A549 treated with DMSO at 1 μM for 4 hours (cell line): Measurements from ENCODE around the gene PEX16. TPM values are rescaled to one million over a fixed set of nuclear protein-coding genes. Genes with fewer than 3 reads are reported as not detected.

ENCODE experiments used
- total RNA-seq: library from RNA; stranded (reverse); fragments of 200-300 nt; extraction: Qiagen RNA extraction; gene quantifications from 5 replicates; pipeline ENCODE4 v1.2.3, GENCODE V29; 2022; ENCODE audit warnings: low read depth

PEX16 gene
- 15.5 to 19.4 TPM (median 17.0 TPM) in 5 replicates for total RNA-seq

GRCh38 chr11:45917623-45918330 lies at the start of gene PEX16:
Gene PEX16, minus strand, starts transcription at chr11:45917877. Its CDS starts 66 bp downstream, at chr11:45917811.

DNA sequence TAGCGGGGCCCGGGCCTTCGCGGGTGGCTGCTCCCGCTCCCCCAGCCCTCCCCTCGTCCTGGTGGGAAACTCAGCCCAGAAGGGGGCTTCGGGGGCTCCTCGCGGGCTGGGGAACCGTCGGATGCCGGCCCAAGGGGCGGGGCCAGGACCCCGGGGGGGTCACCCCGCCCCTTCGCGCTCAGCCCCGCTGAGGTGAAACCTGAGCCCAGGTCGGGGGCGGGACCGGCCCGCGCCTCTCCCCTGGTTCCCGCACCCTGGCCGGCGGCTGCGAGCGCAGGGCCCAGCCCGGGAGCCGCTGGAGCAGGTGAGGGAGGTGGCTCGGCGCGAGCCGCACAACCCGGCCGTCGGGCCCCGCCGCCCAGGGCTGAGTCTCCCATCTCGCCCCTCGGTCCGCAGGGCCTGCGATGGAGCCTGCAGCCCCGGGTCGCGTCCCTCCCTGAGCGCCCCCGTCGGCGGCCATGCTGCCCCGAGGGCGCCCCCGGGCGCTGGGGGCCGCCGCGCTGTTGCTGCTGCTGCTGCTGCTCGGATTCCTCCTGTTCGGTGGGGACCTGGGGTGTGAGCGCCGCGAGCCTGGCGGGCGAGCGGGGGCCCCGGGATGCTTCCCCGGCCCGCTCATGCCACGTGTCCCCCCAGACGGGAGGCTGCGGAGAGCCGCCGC lies 4.9 kb upstream of the PEX16 start, which contains the start of gene LARGE2:
LARGE2 (plus strand) TSS at position 232 of the 658 bp plus-strand sequence; CDS start at position 459, 227 bp downstream.

GRCh38 chr11:45906965-45907611 lies 10.6 kb downstream of the PEX16 start, which contains the start of gene FREY1:
Gene FREY1, minus strand, starts transcription at chr11:45907271. Its CDS starts 26 bp downstream, at chr11:45907245.

GRCh38 chr11:45885274-45885920 lies 32.3 kb downstream of the PEX16 start, which contains the start of gene MAPK8IP1:
Gene MAPK8IP1, plus strand, starts transcription at chr11:45885651. Its CDS starts 170 bp downstream, at chr11:45885821.

Other genes with a start within 250 kb of the PEX16 start
- 28.2 to 31.8 TPM (median 29.5 TPM) in 5 replicates for gene SLC35C1, start 112.7 kb downstream of the PEX16 start, total RNA-seq
- gene CRY2, start 70.4 kb downstream of the PEX16 start, total RNA-seq, result 2.9 to 4.0 TPM (median 3.3 TPM) in 5 replicates
- gene MAPK8IP1, start 32.2 kb downstream of the PEX16 start, total RNA-seq, result 5.6 to 6.9 TPM (median 6.2 TPM) in 5 replicates
- gene FREY1, start 10.6 kb downstream of the PEX16 start, total RNA-seq, result 0.35 to 0.70 TPM (median 0.45 TPM) in 5 replicates
- 1.5 to 3.4 TPM (median 2.5 TPM) in 5 replicates for gene LARGE2, start 4.8 kb upstream of the PEX16 start, total RNA-seq
- gene PHF21A, start 203.6 kb upstream of the PEX16 start, total RNA-seq, result 10.5 to 15.2 TPM (median 13.3 TPM) in 5 replicates